Mesenchymal stem cell (in vitro differentiated cells and primary cell): Measurements from ENCODE around the gene RAP1GAP2.

Experiments used
- DNase-seq: peaks from one replicate; pipeline ENCODE4 v3.0.0-alpha.2; 2013
- H2AFZ ChIP-seq: one replicate; pipeline ENCODE4 v1.6.1; 2013; ENCODE audit warnings: low read depth, mild to moderate bottlenecking, control low read depth, inconsistent platforms, low read length, moderate library complexity
- H2AK5ac ChIP-seq: 2 replicates; pipeline ENCODE4 v1.6.1; 2013; ENCODE audit warnings: low read length, moderate library complexity, mild to moderate bottlenecking, inconsistent platforms; ENCODE audit not compliant: severe bottlenecking
- H2BK120ac ChIP-seq: one replicate; pipeline ENCODE4 v1.6.1; 2013; ENCODE audit warnings: low read depth, mild to moderate bottlenecking, inconsistent platforms, low read length, moderate library complexity
- H2BK12ac ChIP-seq, 2 experiments: one replicate each; pipeline ENCODE4 v1.6.1; 2013; ENCODE audit warnings: inconsistent platforms in 2 of 2, low read length in 2 of 2, mild to moderate bottlenecking in 2 of 2, moderate library complexity in 2 of 2, control low read depth in 1 of 2
- H2BK15ac ChIP-seq: one replicate; pipeline ENCODE4 v1.6.1; 2013; ENCODE audit warnings: mild to moderate bottlenecking, low read depth, inconsistent platforms; ENCODE audit not compliant: poor library complexity, severe bottlenecking
- H2BK5ac ChIP-seq: 2 replicates; pipeline ENCODE4 v1.6.1; 2013; ENCODE audit warnings: low read depth, mild to moderate bottlenecking, low read length, control low read depth, inconsistent platforms; ENCODE audit not compliant: poor library complexity, severe bottlenecking
- H3K14ac ChIP-seq, 2 experiments: one replicate each; pipeline ENCODE4 v1.6.1; 2013; ENCODE audit warnings: inconsistent platforms in 2 of 2, low read length in 2 of 2, control low read depth in 1 of 2, mild to moderate bottlenecking in 1 of 2, moderate library complexity in 1 of 2
- H3K18ac ChIP-seq, 2 experiments: one replicate each; pipeline ENCODE4 v1.6.1; 2013; ENCODE audit warnings: inconsistent platforms in 2 of 2, low read length in 2 of 2, control low read depth in 1 of 2, low read depth in 1 of 2, mild to moderate bottlenecking in 1 of 2
- H3K23ac ChIP-seq, 2 experiments: one replicate each; pipeline ENCODE4 v1.6.1; 2013; ENCODE audit warnings: inconsistent platforms in 2 of 2, low read length in 2 of 2, mild to moderate bottlenecking in 2 of 2, moderate library complexity in 2 of 2, control low read depth in 1 of 2
- H3K27ac ChIP-seq: 2 replicates; pipeline ENCODE4 v1.5.1; 2013; ENCODE audit warnings: mild to moderate bottlenecking, moderate library complexity, low read length, control low read depth, inconsistent platforms; ENCODE audit not compliant: poor library complexity, severe bottlenecking
- H3K27me3 ChIP-seq, 2 experiments: 2 replicates each; pipeline versions ENCODE4 v1.6.1 to v1.7.0; 2013; ENCODE audit warnings: low read length in 2 of 2, mild to moderate bottlenecking in 2 of 2, moderate library complexity in 2 of 2, control low read depth in 1 of 2, inconsistent platforms in 1 of 2; ENCODE audit not compliant: control insufficient read depth in 1 of 2, insufficient read depth in 1 of 2
- H3K36me3 ChIP-seq, 2 experiments: 2 replicates each; pipeline versions ENCODE4 v1.6.1 to v1.7.0; 2013; ENCODE audit warnings: low read length in 2 of 2, control low read depth in 1 of 2, inconsistent platforms in 1 of 2, low read depth in 1 of 2, mild to moderate bottlenecking in 1 of 2; ENCODE audit not compliant: insufficient read depth in 2 of 2, control insufficient read depth in 1 of 2
- H3K4ac ChIP-seq, 2 experiments: one replicate each; pipeline ENCODE4 v1.6.1; 2013; ENCODE audit warnings: inconsistent platforms in 2 of 2, low read length in 2 of 2, mild to moderate bottlenecking in 2 of 2, moderate library complexity in 2 of 2, control low read depth in 1 of 2, low read depth in 1 of 2
- H3K4me1 ChIP-seq: 2 replicates; pipeline ENCODE4 v1.6.1; 2013; ENCODE audit warnings: low read depth, low read length, control low read depth; ENCODE audit not compliant: control insufficient read depth, insufficient read depth
- H3K4me2 ChIP-seq: 2 replicates; pipeline ENCODE4 v1.6.1; 2013; ENCODE audit warnings: low read length, mild to moderate bottlenecking, inconsistent platforms; ENCODE audit not compliant: poor library complexity, severe bottlenecking
- H3K4me3 ChIP-seq, 2 experiments: 2 replicates each; pipeline versions ENCODE4 v1.5.1 to v1.7.0; 2013; ENCODE audit warnings: low read length in 2 of 2, mild to moderate bottlenecking in 2 of 2, control low read depth in 1 of 2, low read depth in 1 of 2; ENCODE audit not compliant: insufficient read depth in 1 of 2
- H3K79me1 ChIP-seq: replicated peaks from 2 replicates; pipeline ENCODE4 v1.6.1; 2013; ENCODE audit warnings: mild to moderate bottlenecking, control low read depth, low read length, inconsistent platforms; ENCODE audit not compliant: poor library complexity, severe bottlenecking
- H3K9ac ChIP-seq: 2 replicates; pipeline ENCODE4 v1.7.0; 2013; ENCODE audit warnings: mild to moderate bottlenecking, low read length, moderate library complexity
- H3K9me3 ChIP-seq: 2 replicates; pipeline ENCODE4 v1.7.0; 2013; ENCODE audit warnings: mild to moderate bottlenecking, low read length; ENCODE audit not compliant: control insufficient read depth
- H4K8ac ChIP-seq: one replicate; pipeline ENCODE4 v1.6.1; 2013; ENCODE audit warnings: inconsistent platforms, mild to moderate bottlenecking, low read length, moderate library complexity
- H4K91ac ChIP-seq: one replicate; pipeline ENCODE4 v1.6.1; 2013; ENCODE audit warnings: mild to moderate bottlenecking, low read length, inconsistent platforms
- WGBS: methylation state at CpG from one replicate; pipeline ENCODE4 v1.1.7; 2013; ENCODE audit warnings: mixed read lengths; 5-methylcytosine and 5-hydroxymethylcytosine counted together

The RAP1GAP2 gene

DNA sequence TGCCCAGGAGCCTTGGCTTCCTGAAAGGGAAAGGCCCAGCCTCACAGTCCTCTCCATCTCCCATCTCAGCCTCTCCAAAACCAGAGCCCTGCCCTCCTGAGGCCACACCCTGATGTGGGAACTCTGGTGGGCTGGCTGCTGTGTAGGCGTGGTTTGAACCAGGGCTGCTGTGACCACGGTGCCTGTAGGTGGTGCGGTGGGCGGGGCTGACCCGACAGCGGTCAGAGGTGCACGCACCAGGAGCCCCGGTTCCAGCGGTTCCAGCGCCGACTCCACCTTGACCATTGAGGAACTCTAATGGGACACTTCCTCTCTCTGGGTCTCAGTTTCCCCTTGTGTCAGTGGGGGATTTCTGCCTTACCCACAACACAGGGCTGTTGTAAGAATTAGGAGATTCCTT is 2.4 kb downstream of the RAP1GAP2 start:
- no peak overlapping the region for H2BK5ac ChIP-seq
- no peak overlapping the region for H4K8ac ChIP-seq
- no peaks in the 10 kb centered on the region for H3K9me3 ChIP-seq
- peaks cover 7% of the 10 kb centered on the region for H3K4me1 ChIP-seq
- no peaks in the 10 kb centered on the region for H3K36me3 ChIP-seq
- H2BK12ac ChIP-seq: no peak overlapping the region
- no peak overlapping the region for H2BK120ac ChIP-seq
- no peak overlapping the region for H3K9ac ChIP-seq
- no peak overlapping the region for H3K14ac ChIP-seq
- no peak overlapping the region for H3K4ac ChIP-seq
- 6% methylated on average over 11 of the region's 11 CpGs for WGBS
- H3K79me1 ChIP-seq: no peaks in the 10 kb centered on the region
- no peak overlapping the region for H3K23ac ChIP-seq
- no peak overlapping the region for H2BK15ac ChIP-seq
- H3K27ac ChIP-seq: no peak overlapping the region
- H3K4me2 ChIP-seq: no peak overlapping the region
- no peak overlapping the region for H4K91ac ChIP-seq
- peaks cover 48 to 75% of the 10 kb centered on the region in 2 experiments for H3K27me3 ChIP-seq
- H3K4me3 ChIP-seq: peak overlapping the region in 1 of 2 experiments; percentile 31
- H2AFZ ChIP-seq: no peak overlapping the region
- no peak overlapping the region for H3K18ac ChIP-seq
- H2AK5ac ChIP-seq: no peak overlapping the region
- no peak for DNase-seq

DNA sequence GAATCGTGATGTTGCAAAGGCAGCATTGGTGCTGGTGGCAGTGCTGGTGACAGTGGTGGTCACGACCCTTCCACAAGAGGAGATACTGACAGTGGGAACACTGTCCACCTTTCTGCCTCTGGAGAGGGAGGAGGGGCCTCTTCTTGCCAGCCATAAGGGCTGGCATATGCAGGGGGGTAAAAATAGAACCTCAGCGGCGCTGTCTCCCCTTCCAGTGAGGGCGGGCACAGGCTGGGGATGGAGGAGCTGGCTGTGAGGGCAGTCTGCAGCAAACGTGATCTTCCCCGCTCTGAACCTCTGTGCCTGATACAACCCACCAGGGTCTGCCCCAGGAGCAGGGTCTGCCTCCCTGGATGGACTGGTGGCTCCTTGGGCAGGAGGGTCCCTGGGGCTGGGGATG is 3.4 kb downstream of the RAP1GAP2 start:
- H2AFZ ChIP-seq: no peak overlapping the region
- H2BK120ac ChIP-seq: no peak overlapping the region
- no peak overlapping the region for H3K27ac ChIP-seq
- H2BK15ac ChIP-seq: no peak overlapping the region
- no peak overlapping the region for H3K9ac ChIP-seq
- H3K79me1 ChIP-seq: no peaks in the 10 kb centered on the region
- H2AK5ac ChIP-seq: no peak overlapping the region
- peak overlapping the region in 1 of 2 experiments; percentile 41 for H3K14ac ChIP-seq
- no peak overlapping the region for H2BK5ac ChIP-seq
- H3K27me3 ChIP-seq: peaks cover 54 to 78% of the 10 kb centered on the region in 2 experiments
- peaks cover 7% of the 10 kb centered on the region for H3K4me1 ChIP-seq
- H4K8ac ChIP-seq: no peak overlapping the region
- H3K4ac ChIP-seq: no peak overlapping the region
- H3K23ac ChIP-seq: no peak overlapping the region
- no peak overlapping the region for H2BK12ac ChIP-seq
- H3K9me3 ChIP-seq: no peaks in the 10 kb centered on the region
- H4K91ac ChIP-seq: no peak overlapping the region
- H3K4me2 ChIP-seq: no peak overlapping the region
- 95% methylated on average over 7 of the region's 7 CpGs for WGBS
- H3K18ac ChIP-seq: no peak overlapping the region
- no peak overlapping the region for H3K4me3 ChIP-seq
- DNase-seq: no peak
- H3K36me3 ChIP-seq: no peaks in the 10 kb centered on the region

DNA sequence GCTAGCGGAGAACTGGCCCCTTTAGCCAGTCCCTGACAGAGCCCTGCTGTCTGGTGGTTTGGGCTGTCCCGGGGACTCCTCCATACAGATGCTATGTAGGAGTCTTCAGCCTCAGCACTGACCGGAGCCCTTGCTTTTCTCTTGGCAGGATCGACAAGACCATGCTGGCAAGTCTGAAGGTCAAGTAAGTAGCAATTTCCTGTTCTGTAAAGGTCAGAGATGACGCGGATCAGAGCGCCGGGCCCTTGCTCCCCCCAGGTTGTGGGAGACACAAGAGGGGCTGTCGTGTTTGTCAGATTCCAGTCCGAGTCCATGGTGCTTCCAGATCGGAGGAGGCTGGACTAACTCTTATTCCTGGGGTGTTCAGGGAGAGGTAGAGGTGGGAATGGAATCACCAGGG is 4.1 kb downstream of the RAP1GAP2 start:
- Histone ChIP-seq H3K9ac (no peak overlapping the region), H3K9me3 (no peaks in the 10 kb centered on the region), H3K79me1 (no peaks in the 10 kb centered on the region), H2BK15ac (no peak overlapping the region), H3K14ac (no peak overlapping the region), H2AFZ (no peak overlapping the region), H4K8ac (no peak overlapping the region), H3K36me3 (no peaks in the 10 kb centered on the region), H3K4ac (no peak overlapping the region), H4K91ac (no peak overlapping the region), H2BK5ac (no peak overlapping the region), H3K4me2 (no peak overlapping the region), H3K18ac (no peak overlapping the region), H3K4me3 (no peak overlapping the region), H3K23ac (no peak overlapping the region), H2BK12ac (no peak overlapping the region), H2AK5ac (no peak overlapping the region), H3K27ac (no peak overlapping the region), H2BK120ac (no peak overlapping the region), H3K4me1 (peaks cover 7% of the 10 kb centered on the region), H3K27me3 (peaks cover 54 to 77% of the 10 kb centered on the region in 2 experiments)
- DNase-seq: no peak
- WGBS: 77% methylated on average over 10 of the region's 11 CpGs

DNA sequence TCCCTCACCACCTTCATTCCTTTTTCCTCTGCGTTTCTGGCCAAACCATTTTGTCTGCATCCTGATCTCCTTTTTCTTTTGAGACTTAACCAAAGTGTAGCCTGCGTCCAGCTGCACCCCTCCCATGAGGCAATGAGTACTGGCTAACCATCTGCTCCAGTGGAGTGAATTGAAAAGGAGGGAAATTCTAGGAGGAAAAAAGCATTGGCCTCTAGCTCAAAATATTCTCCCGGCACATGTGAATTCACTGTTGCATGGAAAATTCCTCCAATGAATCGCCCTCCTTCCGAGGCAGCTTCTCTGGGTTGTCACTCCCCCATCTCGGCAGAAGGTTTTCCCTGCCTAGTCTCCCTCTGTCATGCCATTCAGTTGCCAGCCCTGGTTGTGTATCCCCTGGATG is 5.6 kb downstream of the RAP1GAP2 start:
- no peak overlapping the region for H2BK5ac ChIP-seq
- DNase-seq: no peak
- H2BK15ac ChIP-seq: no peak overlapping the region
- no peak overlapping the region for H3K4ac ChIP-seq
- H3K4me3 ChIP-seq: no peak overlapping the region
- no peak overlapping the region for H4K91ac ChIP-seq
- no peak overlapping the region for H3K23ac ChIP-seq
- H3K79me1 ChIP-seq: no peaks in the 10 kb centered on the region
- H3K27ac ChIP-seq: no peak overlapping the region
- 74% methylated on average over 6 of the region's 6 CpGs for WGBS
- peaks cover 55 to 63% of the 10 kb centered on the region in 2 experiments for H3K27me3 ChIP-seq
- no peaks in the 10 kb centered on the region for H3K9me3 ChIP-seq
- peaks cover 2% of the 10 kb centered on the region for H3K4me1 ChIP-seq
- H3K18ac ChIP-seq: no peak overlapping the region
- no peaks in the 10 kb centered on the region for H3K36me3 ChIP-seq
- no peak overlapping the region for H3K14ac ChIP-seq
- no peak overlapping the region for H3K9ac ChIP-seq
- no peak overlapping the region for H4K8ac ChIP-seq
- no peak overlapping the region for H2BK120ac ChIP-seq
- no peak overlapping the region for H2AK5ac ChIP-seq
- no peak overlapping the region for H3K4me2 ChIP-seq
- H2AFZ ChIP-seq: no peak overlapping the region
- H2BK12ac ChIP-seq: no peak overlapping the region
